H9 (cell line): ENCODE measurements around the gene CA5A. TPM values are rescaled to one million over a fixed set of nuclear protein-coding genes. Genes with fewer than 3 reads are reported as not detected.

ENCODE experiments used
- DNase-seq: peaks from one replicate; pipeline ENCODE4 v3.0.0-alpha.2; 2017
- H2AFZ ChIP-seq: one replicate; pipeline ENCODE4 v1.6.1; 2013; ENCODE audit warnings: mild to moderate bottlenecking, low read length, control low read depth, moderate library complexity
- H2AK5ac ChIP-seq: 2 replicates; pipeline ENCODE4 v1.6.1; 2013; ENCODE audit warnings: low read length, control low read depth, mixed read lengths; ENCODE audit not compliant: insufficient read length
- H2BK120ac ChIP-seq: one replicate; pipeline ENCODE4 v1.6.1; 2013; ENCODE audit warnings: low read depth, mild to moderate bottlenecking, low read length, control low read depth, inconsistent platforms; ENCODE audit not compliant: poor library complexity, severe bottlenecking
- H2BK12ac ChIP-seq: 2 replicates; pipeline ENCODE4 v1.6.1; 2013; ENCODE audit warnings: low read length, control low read depth, mixed read lengths, low read depth; ENCODE audit not compliant: insufficient read length
- H2BK15ac ChIP-seq: 2 replicates; pipeline ENCODE4 v1.6.1; 2013; ENCODE audit warnings: low read depth, low read length, control low read depth
- H2BK20ac ChIP-seq: one replicate; pipeline ENCODE4 v1.6.1; 2013; ENCODE audit warnings: low read depth, mild to moderate bottlenecking, low read length, control low read depth, inconsistent platforms; ENCODE audit not compliant: poor library complexity, severe bottlenecking
- H2BK5ac ChIP-seq: 2 replicates; pipeline ENCODE4 v1.6.1; 2013; ENCODE audit warnings: low read length, control low read depth, mixed read lengths; ENCODE audit not compliant: insufficient read length
- H3K14ac ChIP-seq: 2 replicates; pipeline ENCODE4 v1.6.1; 2013; ENCODE audit warnings: low read length, control low read depth; ENCODE audit not compliant: insufficient read depth
- H3K18ac ChIP-seq: 2 replicates; pipeline ENCODE4 v1.6.1; 2013; ENCODE audit warnings: low read depth, mild to moderate bottlenecking, mixed read lengths, low read length, control low read depth; ENCODE audit not compliant: insufficient read length
- H3K23ac ChIP-seq: 2 replicates; pipeline ENCODE4 v1.6.1; 2013; ENCODE audit warnings: low read length, control low read depth, mixed read lengths, low read depth; ENCODE audit not compliant: insufficient read length
- H3K23me2 ChIP-seq: 2 replicates; pipeline ENCODE4 v1.6.1; 2013; ENCODE audit warnings: low read depth, mild to moderate bottlenecking, mixed read lengths, low read length, control low read depth; ENCODE audit not compliant: insufficient read length, poor library complexity, severe bottlenecking
- H3K27ac ChIP-seq: 2 replicates; pipeline ENCODE4 v1.5.1; 2013; ENCODE audit warnings: low read length, control low read depth, mixed read lengths, low read depth; ENCODE audit not compliant: insufficient read length
- H3K27me3 ChIP-seq: 2 replicates; pipeline ENCODE4 v1.6.1; 2013; ENCODE audit warnings: low read length, control low read depth, inconsistent platforms; ENCODE audit not compliant: insufficient read depth
- H3K4ac ChIP-seq: 2 replicates; pipeline ENCODE4 v1.6.1; 2013; ENCODE audit warnings: low read depth, mild to moderate bottlenecking, control low read depth, inconsistent platforms, low read length, moderate library complexity
- H3K4me1 ChIP-seq: 2 replicates; pipeline ENCODE4 v1.6.1; 2013; ENCODE audit warnings: low read length, control low read depth, inconsistent platforms; ENCODE audit not compliant: insufficient read depth
- H3K4me2 ChIP-seq: 2 replicates; pipeline ENCODE4 v1.6.1; 2013; ENCODE audit warnings: low read length, control low read depth, mixed read lengths; ENCODE audit not compliant: insufficient read length, insufficient read depth
- H3K56ac ChIP-seq: 2 replicates; pipeline ENCODE4 v1.6.1; 2013; ENCODE audit warnings: low read depth, mild to moderate bottlenecking, mixed read lengths, low read length, control low read depth; ENCODE audit not compliant: insufficient read length
- H3K79me1 ChIP-seq: 2 replicates; pipeline ENCODE4 v1.6.1; 2013; ENCODE audit warnings: low read depth, mild to moderate bottlenecking, moderate library complexity, low read length, control low read depth, inconsistent platforms; ENCODE audit not compliant: insufficient read depth, poor library complexity, severe bottlenecking
- H3K79me2 ChIP-seq: 2 replicates; pipeline ENCODE4 v1.6.1; 2013; ENCODE audit warnings: low read length, control low read depth, inconsistent platforms; ENCODE audit not compliant: insufficient read depth
- H3K9ac ChIP-seq: 2 replicates; pipeline ENCODE4 v1.6.1; 2013; ENCODE audit warnings: low read length, control low read depth, mixed read lengths; ENCODE audit not compliant: insufficient read length; ENCODE audit errors: extremely low read depth
- H3K9me3 ChIP-seq: one replicate; pipeline ENCODE4 v1.6.1; 2013; ENCODE audit warnings: low read depth, low read length, inconsistent platforms; ENCODE audit not compliant: control insufficient read depth
- H3T11ph ChIP-seq: one replicate; pipeline ENCODE4 v1.6.1; 2013; ENCODE audit warnings: mild to moderate bottlenecking, low read length, control low read depth, inconsistent platforms
- H4K20me1 ChIP-seq: one replicate; pipeline ENCODE4 v1.6.1; 2013; ENCODE audit not compliant: control insufficient read depth, insufficient read length, insufficient read depth
- H4K5ac ChIP-seq: 2 replicates; pipeline ENCODE4 v1.6.1; 2013; ENCODE audit warnings: low read depth, mild to moderate bottlenecking, mixed read lengths, low read length, control low read depth; ENCODE audit not compliant: insufficient read length
- H4K8ac ChIP-seq: replicated peaks from 2 replicates; pipeline ENCODE4 v1.6.1; 2013; ENCODE audit warnings: low read length, control low read depth, mixed read lengths, low read depth; ENCODE audit not compliant: insufficient read length
- H4K91ac ChIP-seq: 2 replicates; pipeline ENCODE4 v1.6.1; 2013; ENCODE audit warnings: low read depth, mild to moderate bottlenecking, moderate library complexity, mixed read lengths, low read length, control low read depth; ENCODE audit not compliant: insufficient read length
- H3K27ac Mint-ChIP-seq, 3 experiments: 2 replicates in 2 of 3; 3 replicates in 1 of 3; pipeline ENCODE4 v1.8.0; 2020 to 2021; ENCODE audit warnings: mixed read lengths in 3 of 3, mild to moderate bottlenecking in 1 of 3, moderate library complexity in 1 of 3
- H3K27me3 Mint-ChIP-seq: 2 replicates; pipeline ENCODE4 v1.8.0; 2021; ENCODE audit warnings: low read depth, mild to moderate bottlenecking, moderate library complexity, mixed read lengths
- H3K36me3 Mint-ChIP-seq, 3 experiments: 2 replicates in 2 of 3; 3 replicates in 1 of 3; pipeline ENCODE4 v1.8.0; 2020 to 2021; ENCODE audit warnings: low read depth in 3 of 3, mixed read lengths in 3 of 3; ENCODE audit not compliant: insufficient read depth in 1 of 3
- H3K4me1 Mint-ChIP-seq, 2 experiments: 2 replicates each; pipeline ENCODE4 v1.8.0; 2020; ENCODE audit warnings: mixed read lengths in 2 of 2
- H3K4me3 Mint-ChIP-seq, 2 experiments: 2 replicates in 1 of 2; 3 replicates in 1 of 2; pipeline ENCODE4 v1.8.0; 2020 to 2021; ENCODE audit warnings: mild to moderate bottlenecking in 2 of 2, mixed read lengths in 2 of 2, moderate library complexity in 1 of 2
- H3K9me3 Mint-ChIP-seq, 2 experiments: 2 replicates in 1 of 2; 3 replicates in 1 of 2; pipeline ENCODE4 v1.8.0; 2020; ENCODE audit warnings: mild to moderate bottlenecking in 2 of 2, mixed read lengths in 2 of 2, moderate library complexity in 1 of 2
- CTCF ChIP-seq: fragments of 200-600 bp; sonication (generic); conservative IDR thresholded peaks from 3 replicates; pipeline ENCODE4 v1.8.0; 2021; ENCODE audit warnings: antibody characterized with exemption, mild to moderate bottlenecking
- WGBS: extraction: QIAGEN DNeasy Blood & Tissue Kit; methylation state at CpG from one replicate; pipeline ENCODE4 v1.1.7; 2013; ENCODE audit warnings: missing lambda C conversion rate, low lambda C conversion rate, mixed read lengths; ENCODE audit not compliant: insufficient read length; ENCODE audit errors: extremely low coverage; 5-methylcytosine and 5-hydroxymethylcytosine counted together
- total RNA-seq: library from RNA; stranded (reverse); gene quantifications from 2 replicates; pipeline ENCODE4 v1.2.1, GENCODE V29; 2021

The CA5A gene
- total RNA-seq, 1 experiment from 2014 or later: not detected

- no peak overlapping the region for H2AFZ ChIP-seq
- peaks cover 25 to 69% (median 42%) of the 10 kb centered on the region in 3 experiments for H3K36me3 Mint-ChIP-seq
These were observed 87.5 kb downstream of the CA5A start for GRCh38 chr16:87848676-87849345.

More at GRCh38 chr16:87848676-87849345, 87.5 kb downstream of the CA5A start:
- Mint-ChIP-seq H3K27me3 (no peaks in the 10 kb centered on the region; the same call in 1 of the 2 replicates), H3K4me1 (peaks cover 21 to 55% of the 10 kb centered on the region in 2 experiments), H3K4me3 (no peak overlapping the region), H3K9me3 (peaks cover 0 to 3% of the 10 kb centered on the region in 2 experiments; a peak in 1 of 5 replicates), H3K27ac (peak overlapping the region in 1 of 3 experiments; percentile 64; a peak in 2 of 7 replicates)
- H3K27ac ChIP-seq: no peak overlapping the region
- no peak overlapping the region for H4K5ac ChIP-seq
- no peak overlapping the region for H3K18ac ChIP-seq
- no peak overlapping the region for H3K23ac ChIP-seq
- H3K4ac ChIP-seq: no peak overlapping the region
- H2AK5ac ChIP-seq: no peak overlapping the region
- H2BK120ac ChIP-seq: no peak overlapping the region
- no peaks in the 10 kb centered on the region; the same call in 1 of the 2 replicates for H3K4me1 ChIP-seq
- DNase-seq: no peak
- H3K14ac ChIP-seq: no peak overlapping the region
- peaks cover 2% of the 10 kb centered on the region for H4K20me1 ChIP-seq
- no CpG with 5 or more reads among the region's 18 CpGs for WGBS
- H3K79me1 ChIP-seq: peaks cover 2% of the 10 kb centered on the region
- no peak overlapping the region for H4K8ac ChIP-seq
- TF ChIP-seq CTCF: no peak
- H2BK20ac ChIP-seq: no peak overlapping the region
- no peak overlapping the region for H3K9ac ChIP-seq
- H3K23me2 ChIP-seq: no peaks in the 10 kb centered on the region
- H3K27me3 ChIP-seq: no peaks in the 10 kb centered on the region
- no peaks in the 10 kb centered on the region; the same call in 1 of the 2 replicates for H3K79me2 ChIP-seq
- no peaks in the 10 kb centered on the region for H3K9me3 ChIP-seq
- H2BK15ac ChIP-seq: no peak overlapping the region
- no peak overlapping the region for H3K56ac ChIP-seq
- H3K4me2 ChIP-seq: no peak overlapping the region
- H2BK5ac ChIP-seq: no peak overlapping the region
- H3T11ph ChIP-seq: no peak overlapping the region
- H4K91ac ChIP-seq: no peak overlapping the region
- no peak overlapping the region for H2BK12ac ChIP-seq
